HT1080 (cell line): ENCODE measurements around the gene PTPRZ1. TPM values are rescaled to one million over a fixed set of nuclear protein-coding genes. Genes with fewer than 3 reads are reported as not detected.

ENCODE experiments used
- DNase-seq: peaks from one replicate; pipeline ENCODE4 v3.0.0-alpha.2; 2015; ENCODE audit warnings: low read depth
- total RNA-seq: library from RNA; depleted of rRNA; stranded (reverse); fragments of >200 nt; shearing (Covaris generic); gene quantifications from 2 replicates; pipeline ENCODE4 v1.2.3, GENCODE V29; 2014

The PTPRZ1 gene
- total RNA-seq, 1 experiment from 2014 or later = 0.26 TPM

- DNase-seq = no peak
These were observed 80.2 kb downstream of the PTPRZ1 start for GRCh38 chr7:121953164-121953563.

GRCh38 chr7:121953601-121954000 lies 80.6 kb downstream of the PTPRZ1 start:
- peak; percentile 26 for DNase-seq

GRCh38 chr7:121954803-121955202 lies 81.8 kb downstream of the PTPRZ1 start:
- DNase-seq = peak; percentile 83

- DNase-seq = no peak
These were observed 84.7 kb downstream of the PTPRZ1 start for GRCh38 chr7:121957626-121958025.

GRCh38 chr7:121960678-121961077 lies 87.7 kb downstream of the PTPRZ1 start:
- no peak for DNase-seq

GRCh38 chr7:121961089-121961867 lies 88.3 kb downstream of the PTPRZ1 start:
- peak; percentile 95 for DNase-seq

GRCh38 chr7:121966276-121966934 lies 93.4 kb downstream of the PTPRZ1 start:
- no peak for DNase-seq

GRCh38 chr7:121966935-121967332 lies 94.0 kb downstream of the PTPRZ1 start:
- DNase-seq = no peak

- DNase-seq = no peak
These were observed 112.6 kb downstream of the PTPRZ1 start for GRCh38 chr7:121985476-121986030.

GRCh38 chr7:121992068-121992467 lies 119.1 kb downstream of the PTPRZ1 start:
- no peak for DNase-seq

GRCh38 chr7:121994625-121995410 lies 121.9 kb downstream of the PTPRZ1 start:
- DNase-seq = peak; percentile 60

- DNase-seq = peak; percentile 84
These were observed 133.7 kb downstream of the PTPRZ1 start for GRCh38 chr7:122006687-122007086.

- DNase-seq = peak; percentile 27
These were observed 137.2 kb downstream of the PTPRZ1 start for GRCh38 chr7:122010116-122010515.

GRCh38 chr7:122013065-122013464 lies 140.1 kb downstream of the PTPRZ1 start:
- DNase-seq = peak; percentile 56

- DNase-seq = no peak
These were observed 140.7 kb downstream of the PTPRZ1 start for GRCh38 chr7:122013630-122014029.

GRCh38 chr7:122014697-122015096 lies 141.7 kb downstream of the PTPRZ1 start:
- no peak for DNase-seq

GRCh38 chr7:122018032-122018431 lies 145.1 kb downstream of the PTPRZ1 start:
- no peak for DNase-seq

- DNase-seq = no peak
These were observed 154.1 kb downstream of the PTPRZ1 start for GRCh38 chr7:122027058-122027457.

GRCh38 chr7:122033641-122034040 lies 160.7 kb downstream of the PTPRZ1 start:
- DNase-seq = no peak

GRCh38 chr7:122035876-122036275 lies 162.9 kb downstream of the PTPRZ1 start:
- DNase-seq = no peak

- no peak for DNase-seq
These were observed 165.2 kb downstream of the PTPRZ1 start for GRCh38 chr7:122038134-122038533.

GRCh38 chr7:122038904-122039303 lies 165.9 kb downstream of the PTPRZ1 start:
- DNase-seq = peak; percentile 27
